Measurements from ENCODE around the gene P2RX3.

DNA sequence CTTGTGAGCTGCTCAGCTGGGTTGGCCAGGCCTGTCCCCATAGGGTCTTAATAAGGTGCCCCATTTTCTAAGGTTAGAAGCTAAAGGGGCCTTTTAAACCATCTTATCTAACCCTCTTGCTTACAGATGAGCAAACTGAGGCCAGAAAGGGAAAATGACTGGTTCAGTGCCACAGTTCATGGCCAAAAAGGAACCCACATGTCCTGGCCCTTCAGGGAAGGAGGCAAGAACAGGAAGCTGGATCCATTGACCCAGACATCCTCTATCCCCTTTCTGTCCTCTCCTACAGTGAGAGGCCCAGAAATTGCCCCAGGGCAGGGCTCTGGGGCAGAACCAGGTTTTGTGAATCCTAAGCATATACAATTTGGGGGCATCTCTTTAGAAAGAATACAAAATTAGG lies 32.8 kb downstream of the P2RX3 start:
- TF ChIP-seq, protein P1, sequence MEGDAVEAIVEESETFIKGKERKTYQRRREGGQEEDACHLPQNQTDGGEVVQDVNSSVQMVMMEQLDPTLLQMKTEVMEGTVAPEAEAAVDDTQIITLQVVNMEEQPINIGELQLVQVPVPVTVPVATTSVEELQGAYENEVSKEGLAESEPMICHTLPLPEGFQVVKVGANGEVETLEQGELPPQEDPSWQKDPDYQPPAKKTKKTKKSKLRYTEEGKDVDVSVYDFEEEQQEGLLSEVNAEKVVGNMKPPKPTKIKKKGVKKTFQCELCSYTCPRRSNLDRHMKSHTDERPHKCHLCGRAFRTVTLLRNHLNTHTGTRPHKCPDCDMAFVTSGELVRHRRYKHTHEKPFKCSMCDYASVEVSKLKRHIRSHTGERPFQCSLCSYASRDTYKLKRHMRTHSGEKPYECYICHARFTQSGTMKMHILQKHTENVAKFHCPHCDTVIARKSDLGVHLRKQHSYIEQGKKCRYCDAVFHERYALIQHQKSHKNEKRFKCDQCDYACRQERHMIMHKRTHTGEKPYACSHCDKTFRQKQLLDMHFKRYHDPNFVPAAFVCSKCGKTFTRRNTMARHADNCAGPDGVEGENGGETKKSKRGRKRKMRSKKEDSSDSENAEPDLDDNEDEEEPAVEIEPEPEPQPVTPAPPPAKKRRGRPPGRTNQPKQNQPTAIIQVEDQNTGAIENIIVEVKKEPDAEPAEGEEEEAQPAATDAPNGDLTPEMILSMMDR (IDR thresholded peaks at IDR 0.05; ENCODE audit: insufficient read depth, low read depth, low read length) = no peak
- no peak for TF ChIP-seq EZH2 (IDR thresholded peaks at IDR 0.05; ENCODE audit: insufficient read depth, low read length)

Measured in astrocyte (in vitro differentiated cells and primary cell).